ENCODE measurements around the gene FJX1.

Gene FJX1

DNA sequence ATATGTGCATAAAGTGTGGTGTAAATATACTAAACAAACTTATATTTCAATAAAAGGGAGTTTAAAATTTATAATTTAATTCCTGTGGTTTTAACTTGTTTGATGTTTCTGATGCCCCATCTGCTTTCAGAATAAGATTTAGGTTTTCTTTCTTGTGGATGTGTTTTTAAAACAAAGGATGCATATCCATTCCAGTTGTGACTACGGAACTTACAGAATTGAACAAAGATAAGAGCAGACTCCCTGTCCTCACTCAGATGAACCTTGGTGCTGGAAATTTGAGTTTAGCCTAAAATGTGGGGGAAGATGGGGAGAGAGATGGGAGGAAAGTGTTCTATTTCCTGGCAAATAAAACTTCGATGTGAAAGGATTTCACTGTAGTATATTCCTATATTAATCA, 2.5 kb downstream of the FJX1 start:
- Histone ChIP-seq H3K27ac (no peak overlapping the region), H3K27me3 (ENCODE audit: insufficient read depth, low read depth, severe bottlenecking) (peaks cover 27% of the 10 kb centered on the region), H3K4me3 (ENCODE audit: low read depth, low read length) (no peak overlapping the region), H3K36me3 (no peaks in the 10 kb centered on the region), H3K9me3 (ENCODE audit: severe bottlenecking) (no peaks in the 10 kb centered on the region)
- no peak for TF ChIP-seq CTCF (IDR thresholded peaks at IDR 0.05; ENCODE audit: low read depth, low read length)
- no peak for DNase-seq

GRCh38 chr11:35621620-35622019, 3.4 kb downstream of the FJX1 start:
- Histone ChIP-seq H3K4me3 (ENCODE audit: low read depth, low read length) (no peak overlapping the region), H3K27me3 (ENCODE audit: insufficient read depth, low read depth, severe bottlenecking) (peaks cover 27% of the 10 kb centered on the region), H3K9me3 (ENCODE audit: severe bottlenecking) (no peaks in the 10 kb centered on the region), H3K36me3 (no peaks in the 10 kb centered on the region), H3K27ac (no peak overlapping the region)
- DNase-seq, result no peak
- no peak for TF ChIP-seq CTCF (IDR thresholded peaks at IDR 0.05; ENCODE audit: low read depth, low read length)

GRCh38 chr11:35622070-35622469, 3.8 kb downstream of the FJX1 start:
- H3K27ac ChIP-seq, result no peak overlapping the region
- peaks cover 27% of the 10 kb centered on the region for H3K27me3 ChIP-seq (ENCODE audit: insufficient read depth, low read depth, severe bottlenecking)
- DNase-seq, result no peak
- H3K9me3 ChIP-seq (ENCODE audit: severe bottlenecking), result no peaks in the 10 kb centered on the region
- H3K36me3 ChIP-seq, result no peaks in the 10 kb centered on the region
- H3K4me3 ChIP-seq (ENCODE audit: low read depth, low read length), result no peak overlapping the region
- TF ChIP-seq CTCF (IDR thresholded peaks at IDR 0.05; ENCODE audit: low read depth, low read length), result no peak

GRCh38 chr11:35623621-35624168, 5.4 kb downstream of the FJX1 start:
- H3K4me3 ChIP-seq (ENCODE audit: low read depth, low read length), result no peak overlapping the region
- H3K27ac ChIP-seq, result no peak overlapping the region

DNA sequence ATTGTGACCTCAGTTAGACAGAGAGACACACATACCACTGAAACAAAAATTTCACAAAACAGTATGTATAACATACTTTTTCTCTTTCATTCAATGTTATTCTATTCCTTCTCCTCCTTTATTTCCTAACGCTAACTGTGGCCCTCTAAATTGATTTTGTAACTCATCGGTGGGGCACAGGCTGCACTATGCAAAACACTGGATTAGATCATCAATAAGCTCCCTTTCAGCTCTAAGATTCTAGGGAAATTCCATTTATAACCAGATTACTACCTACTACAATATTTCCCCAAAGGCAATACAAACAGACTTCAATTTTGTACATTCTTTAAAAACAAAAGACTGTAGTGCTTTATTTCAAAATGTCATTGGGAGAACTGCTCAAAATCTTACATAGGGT, 6.1 kb downstream of the FJX1 start:
- peaks cover 14% of the 10 kb centered on the region for H3K27me3 ChIP-seq (ENCODE audit: insufficient read depth, low read depth, severe bottlenecking)
- no peaks in the 10 kb centered on the region for H3K9me3 ChIP-seq (ENCODE audit: severe bottlenecking)
- DNase-seq, result no peak
- H3K36me3 ChIP-seq, result no peaks in the 10 kb centered on the region
- no peak for TF ChIP-seq CTCF (IDR thresholded peaks at IDR 0.05; ENCODE audit: low read depth, low read length)
- H3K4me3 ChIP-seq (ENCODE audit: low read depth, low read length), result no peak overlapping the region
- no peak overlapping the region for H3K27ac ChIP-seq

More at GRCh38 chr11:35623621-35624168, 5.4 kb downstream of the FJX1 start:
- Histone ChIP-seq H3K27me3 (ENCODE audit: insufficient read depth, low read depth, severe bottlenecking) (peaks cover 19% of the 10 kb centered on the region), H3K36me3 (no peaks in the 10 kb centered on the region), H3K9me3 (ENCODE audit: severe bottlenecking) (no peaks in the 10 kb centered on the region)
- no peak for TF ChIP-seq CTCF (IDR thresholded peaks at IDR 0.05; ENCODE audit: low read depth, low read length)
- no peak for DNase-seq

- Histone ChIP-seq H3K36me3 (no peaks in the 10 kb centered on the region), H3K4me3 (ENCODE audit: low read depth, low read length) (no peak overlapping the region), H3K27ac (no peak overlapping the region), H3K27me3 (ENCODE audit: insufficient read depth, low read depth, severe bottlenecking) (peaks cover 10% of the 10 kb centered on the region), H3K9me3 (ENCODE audit: severe bottlenecking) (no peaks in the 10 kb centered on the region)
- no peak for DNase-seq
- no peak for TF ChIP-seq CTCF (IDR thresholded peaks at IDR 0.05; ENCODE audit: low read depth, low read length)
Observed at GRCh38 chr11:35624781-35625180, 6.5 kb downstream of the FJX1 start.

Data from WERI-Rb-1 (cell line).